Stimulated activated naive B cell treated with anti-CD40 and anti-IgM and Interleukin-4, amounts not matched to agents 10 μg/mL and 1 μg/mL and 100 μg/mL, for 72 hours (primary cell): Measurements from ENCODE around the gene EPOP.

Experiments used
- ATAC-seq, 2 donors: fragments of 150-1000 bp; cut with Tn5 transposase; replicated peaks; 2 replicates each; pipeline ENCODE4 v1.10.0; 2021; ENCODE audit warnings: moderate library complexity in 1 of 2
- DNase-seq: peaks from one replicate; pipeline ENCODE4 v3.0.0; 2021
- H3K27ac Mint-ChIP-seq: one replicate; pipeline ENCODE4 v1.8.0; 2022; ENCODE audit warnings: mild to moderate bottlenecking, mixed read lengths
- H3K27me3 Mint-ChIP-seq, 2 donors: one replicate each; pipeline ENCODE4 v1.8.0; 2022; ENCODE audit warnings: mixed read lengths in 2 of 2
- H3K36me3 Mint-ChIP-seq, 2 donors: one replicate each; pipeline ENCODE4 v1.8.0; 2022; ENCODE audit warnings: mixed read lengths in 2 of 2, mild to moderate bottlenecking in 1 of 2
- H3K4me1 Mint-ChIP-seq, 2 donors: one replicate each; pipeline ENCODE4 v1.8.0; 2022; ENCODE audit warnings: mixed read lengths in 2 of 2, mild to moderate bottlenecking in 1 of 2
- H3K4me3 Mint-ChIP-seq, 2 donors: one replicate each; pipeline ENCODE4 v1.8.0; 2022; ENCODE audit warnings: mild to moderate bottlenecking in 2 of 2, mixed read lengths in 2 of 2, moderate library complexity in 1 of 2
- H3K9me3 Mint-ChIP-seq, 2 donors: one replicate each; pipeline ENCODE4 v1.8.0; 2022; ENCODE audit warnings: mixed read lengths in 2 of 2, mild to moderate bottlenecking in 1 of 2

The EPOP gene

GRCh38 chr17:38701504-38702165 lies 26.9 kb upstream of the EPOP start:
- Mint-ChIP-seq H3K9me3 (peaks cover 5 to 6% of the 10 kb centered on the region in 2 donors), H3K4me3 (peak overlapping the region; percentile 75 to 95), H3K27ac (peak overlapping the region; percentile 99), H3K36me3 (peaks cover 9 to 12% of the 10 kb centered on the region in 2 donors), H3K4me1 (peaks cover 47 to 66% of the 10 kb centered on the region in 2 donors), H3K27me3 (no peaks in the 10 kb centered on the region)
- ATAC-seq: peak; percentile 74 to 76
- DNase-seq: peak; percentile 91

- H3K4me1 Mint-ChIP-seq: peaks cover 40 to 58% of the 10 kb centered on the region in 2 donors
- no peak for ATAC-seq
- H3K27ac Mint-ChIP-seq: no peak overlapping the region
- peaks cover 0 to 5% of the 10 kb centered on the region in 2 donors for H3K36me3 Mint-ChIP-seq
- no peak for DNase-seq
- peaks cover 5 to 6% of the 10 kb centered on the region in 2 donors for H3K9me3 Mint-ChIP-seq
- no peak overlapping the region for H3K4me3 Mint-ChIP-seq
- peaks cover 0 to 5% of the 10 kb centered on the region in 2 donors for H3K27me3 Mint-ChIP-seq
Observed at GRCh38 chr17:38698760-38699159, 24.0 kb upstream of the EPOP start.

GRCh38 chr17:38697061-38697820 lies 22.5 kb upstream of the EPOP start:
- H3K4me1 Mint-ChIP-seq: peaks cover 39 to 54% of the 10 kb centered on the region in 2 donors
- ATAC-seq (no peak), DNase-seq (no peak)

DNA sequence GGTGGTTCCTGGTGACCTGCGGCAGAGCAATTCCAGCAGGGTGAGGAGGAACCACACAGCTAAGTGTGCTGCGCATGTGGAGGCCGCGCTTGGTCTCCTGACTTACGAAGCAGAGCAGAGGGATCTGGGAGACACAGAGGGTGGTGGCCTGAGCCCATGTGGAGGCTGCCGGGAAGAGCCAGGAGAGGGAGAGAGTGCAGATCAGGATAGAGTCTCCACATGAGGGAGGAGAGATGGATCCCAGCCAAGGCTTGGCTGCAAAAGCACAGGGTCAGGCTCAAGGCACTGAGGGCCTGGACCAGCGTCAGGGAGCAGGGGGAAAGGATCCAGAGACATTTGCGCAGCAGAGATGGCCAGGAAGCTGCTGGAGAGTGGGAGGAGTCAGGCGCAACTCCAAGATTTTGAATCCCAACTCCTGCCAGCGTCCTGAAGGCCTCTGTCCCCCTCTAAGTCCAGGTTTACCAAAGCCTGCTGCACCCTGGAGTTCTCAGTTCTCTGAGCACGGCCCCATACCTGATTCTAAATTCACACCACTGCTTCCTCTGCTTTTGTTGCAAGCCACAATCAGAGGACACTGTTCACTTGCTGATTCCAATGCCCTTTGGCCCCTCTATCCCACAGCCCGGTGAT lies 19.1 kb upstream of the EPOP start:
- Mint-ChIP-seq H3K27ac (no peak overlapping the region), H3K36me3 (no peaks in the 10 kb centered on the region)
- DNase-seq: no peak

More at GRCh38 chr17:38697061-38697820, 22.5 kb upstream of the EPOP start:
- Mint-ChIP-seq H3K27me3 (peaks cover 0 to 14% of the 10 kb centered on the region in 2 donors), H3K27ac (peak overlapping the region; percentile 60), H3K4me3 (no peak overlapping the region), H3K9me3 (peaks cover 5 to 6% of the 10 kb centered on the region in 2 donors), H3K36me3 (peaks cover 0 to 5% of the 10 kb centered on the region in 2 donors)

GRCh38 chr17:38691154-38691553 lies 16.4 kb upstream of the EPOP start:
- no peak for ATAC-seq
- Mint-ChIP-seq H3K4me3 (no peak overlapping the region), H3K27ac (no peak overlapping the region)

More for the DNA sequence above, 19.1 kb upstream of the EPOP start:
- H3K4me3 Mint-ChIP-seq: no peak overlapping the region
- H3K9me3 Mint-ChIP-seq: no peaks in the 10 kb centered on the region
- H3K27me3 Mint-ChIP-seq: peaks cover 8 to 14% of the 10 kb centered on the region in 2 donors
- H3K4me1 Mint-ChIP-seq: peaks cover 20 to 27% of the 10 kb centered on the region in 2 donors
- ATAC-seq: no peak

DNA sequence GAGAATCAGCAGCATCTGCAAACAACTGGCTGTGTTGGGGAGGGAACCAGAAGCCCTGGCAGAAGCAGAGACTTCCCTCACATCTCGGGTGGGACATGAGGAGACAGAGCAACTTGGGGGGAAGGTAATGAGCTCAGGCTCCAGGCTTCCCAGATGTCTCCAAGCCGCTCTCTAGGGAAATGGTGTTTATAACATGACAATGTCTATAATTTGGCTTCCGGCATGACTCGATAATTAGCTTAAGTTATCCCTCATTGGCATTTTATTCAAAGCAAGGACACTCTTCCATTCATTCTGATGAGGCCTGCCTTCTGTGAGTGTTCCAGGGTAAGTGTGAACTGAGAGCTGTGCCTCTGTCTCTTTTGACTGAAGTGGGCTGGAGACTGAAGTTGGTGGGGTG lies 15.6 kb upstream of the EPOP start:
- ATAC-seq: no peak
- Mint-ChIP-seq H3K9me3 (no peaks in the 10 kb centered on the region), H3K4me3 (no peak overlapping the region), H3K27me3 (peaks cover 21 to 23% of the 10 kb centered on the region in 2 donors), H3K27ac (no peak overlapping the region), H3K4me1 (peaks cover 0 to 4% of the 10 kb centered on the region in 2 donors), H3K36me3 (no peaks in the 10 kb centered on the region)
- DNase-seq: no peak

More at GRCh38 chr17:38691154-38691553, 16.4 kb upstream of the EPOP start:
- Mint-ChIP-seq H3K9me3 (no peaks in the 10 kb centered on the region), H3K27me3 (peaks cover 14 to 16% of the 10 kb centered on the region in 2 donors), H3K4me1 (peaks cover 5 to 7% of the 10 kb centered on the region in 2 donors), H3K36me3 (no peaks in the 10 kb centered on the region)
- DNase-seq: no peak

GRCh38 chr17:38687286-38687685 lies 12.5 kb upstream of the EPOP start:
- Mint-ChIP-seq H3K36me3 (no peaks in the 10 kb centered on the region), H3K27me3 (peaks cover 12 to 23% of the 10 kb centered on the region in 2 donors), H3K27ac (no peak overlapping the region), H3K9me3 (no peaks in the 10 kb centered on the region), H3K4me3 (no peak overlapping the region), H3K4me1 (peaks cover 0 to 6% of the 10 kb centered on the region in 2 donors)
- no peak for DNase-seq
- no peak for ATAC-seq

- no peak for ATAC-seq
- DNase-seq: no peak
- H3K27ac Mint-ChIP-seq: no peak overlapping the region
- H3K36me3 Mint-ChIP-seq: no peaks in the 10 kb centered on the region
- H3K9me3 Mint-ChIP-seq: no peaks in the 10 kb centered on the region
- no peak overlapping the region for H3K4me3 Mint-ChIP-seq
- H3K27me3 Mint-ChIP-seq: peaks cover 12 to 15% of the 10 kb centered on the region in 2 donors
- H3K4me1 Mint-ChIP-seq: peaks cover 0 to 4% of the 10 kb centered on the region in 2 donors
Observed at GRCh38 chr17:38685491-38685890, 10.7 kb upstream of the EPOP start.

DNA sequence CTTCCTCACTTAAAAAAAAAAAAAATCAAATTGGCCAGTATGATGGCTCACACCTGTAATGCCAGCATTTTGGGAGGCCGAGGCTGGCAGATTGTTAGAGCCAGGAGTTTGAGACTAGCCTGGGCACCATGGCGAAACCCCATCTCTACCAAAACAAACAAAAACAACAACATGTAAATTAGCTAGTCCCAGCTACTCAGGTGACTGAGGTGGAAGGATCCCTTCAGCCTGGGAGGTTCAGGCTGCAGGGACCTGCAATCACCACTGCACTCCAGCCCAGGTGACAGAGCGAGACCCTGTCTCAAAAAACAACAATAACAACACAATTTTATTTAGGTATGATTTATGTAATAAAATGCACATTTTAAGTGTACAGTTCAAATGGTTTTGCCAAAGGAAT lies 6.3 kb upstream of the EPOP start:
- peaks cover 15 to 20% of the 10 kb centered on the region in 2 donors for H3K4me1 Mint-ChIP-seq
- no peaks in the 10 kb centered on the region for H3K36me3 Mint-ChIP-seq
- H3K9me3 Mint-ChIP-seq: no peaks in the 10 kb centered on the region
- H3K27me3 Mint-ChIP-seq: peaks cover 9 to 10% of the 10 kb centered on the region in 2 donors
- H3K4me3 Mint-ChIP-seq: no peak overlapping the region
- DNase-seq (no peak), ATAC-seq (no peak)
- H3K27ac Mint-ChIP-seq: no peak overlapping the region

DNA sequence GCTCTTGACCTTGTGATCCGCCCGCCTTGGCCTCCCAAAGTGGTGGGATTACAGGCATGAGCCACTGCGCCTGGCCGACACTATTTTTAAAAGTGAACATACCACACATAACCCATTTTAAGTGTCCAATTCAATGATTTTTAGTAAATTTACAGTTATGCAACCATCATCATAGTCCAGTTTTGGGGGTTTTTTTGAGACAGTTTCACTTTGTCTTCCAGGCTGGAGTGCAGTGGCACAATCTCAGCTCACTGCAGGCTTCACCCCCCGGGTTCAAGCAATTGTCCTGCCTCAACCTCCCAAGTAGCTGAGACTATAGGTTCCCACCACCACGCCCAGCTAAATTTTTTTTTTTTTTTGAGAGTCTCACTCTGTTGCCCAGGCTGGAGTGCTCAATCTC lies 3.1 kb upstream of the EPOP start:
- Mint-ChIP-seq H3K36me3 (no peaks in the 10 kb centered on the region), H3K27me3 (peaks cover 0 to 2% of the 10 kb centered on the region in 2 donors), H3K27ac (no peak overlapping the region), H3K9me3 (no peaks in the 10 kb centered on the region), H3K4me3 (no peak overlapping the region), H3K4me1 (peaks cover 25 to 38% of the 10 kb centered on the region in 2 donors)
- no peak for ATAC-seq
- no peak for DNase-seq

GRCh38 chr17:38676706-38677504 lies 2.1 kb upstream of the EPOP start:
- Mint-ChIP-seq H3K36me3 (peaks cover 0 to 6% of the 10 kb centered on the region in 2 donors), H3K27ac (peak overlapping the region; percentile 59), H3K4me3 (no peak overlapping the region), H3K9me3 (no peaks in the 10 kb centered on the region), H3K27me3 (peaks cover 5 to 11% of the 10 kb centered on the region in 2 donors), H3K4me1 (peaks cover 31 to 47% of the 10 kb centered on the region in 2 donors)
- DNase-seq (peak; percentile 77), ATAC-seq (peak; percentile 64 to 70)

GRCh38 chr17:38674014-38674748 lies 576 bp downstream of the EPOP start:
- peak; percentile 23 for DNase-seq
- Mint-ChIP-seq H3K4me1 (peaks cover 40 to 57% of the 10 kb centered on the region in 2 donors), H3K27me3 (peaks cover 27 to 29% of the 10 kb centered on the region in 2 donors), H3K36me3 (peaks cover 0 to 6% of the 10 kb centered on the region in 2 donors), H3K4me3 (peak overlapping the region; percentile 70 to 76), H3K9me3 (no peaks in the 10 kb centered on the region), H3K27ac (no peak overlapping the region)
- peak; percentile 10 to 20 for ATAC-seq

GRCh38 chr17:38673707-38674013 lies 1.1 kb downstream of the EPOP start:
- DNase-seq (no peak), ATAC-seq (peak; percentile 1)
- Mint-ChIP-seq H3K36me3 (peaks cover 0 to 6% of the 10 kb centered on the region in 2 donors), H3K27me3 (peaks cover 32 to 34% of the 10 kb centered on the region in 2 donors), H3K27ac (no peak overlapping the region), H3K9me3 (no peaks in the 10 kb centered on the region), H3K4me3 (peak overlapping the region; percentile 70 to 76), H3K4me1 (peaks cover 40 to 57% of the 10 kb centered on the region in 2 donors)
